Stimulated activated CD4-positive, alpha-beta T cell treated with anti-CD3 and anti-CD28 coated beads, Interleukin-15, amount 100 ng/mL, for 48 hours (primary cell): Measurements from ENCODE around the gene PCDH10.
"Not testable (repeated sequence)": the region's sequence is repeated elsewhere in the genome, so short reads cannot be mapped to it uniquely, and the experiment has no call there.

Source experiments
- DNase-seq, 2 donors: peaks; one replicate each; pipeline ENCODE4 v3.0.0-alpha.2; 2020; ENCODE audit warnings: low read depth in 2 of 2

The PCDH10 gene

GRCh38 chr4:133233922-133234321 is 84.8 kb downstream of the PCDH10 start:
- no peak for DNase-seq

- not testable (repeated sequence) for DNase-seq
These were observed 91.4 kb downstream of the PCDH10 start for GRCh38 chr4:133240451-133240850.
